A172 (cell line): ENCODE results near the gene SCYGR6. TPM values are rescaled to one million over a fixed set of nuclear protein-coding genes. Genes with fewer than 3 reads are reported as not detected.

Source experiments
- DNase-seq: peaks from one replicate; pipeline ENCODE4 v3.0.0-alpha.2; 2015; ENCODE audit warnings: low spot score
- total RNA-seq: library from RNA; depleted of rRNA; stranded (reverse); fragments of >200 nt; shearing (Covaris generic); gene quantifications from 2 replicates; pipeline ENCODE4 v1.2.3, GENCODE V29; 2014; rRNA removed

The SCYGR6 gene
- total RNA-seq, 1 experiment from 2014 or later, result not detected

DNA sequence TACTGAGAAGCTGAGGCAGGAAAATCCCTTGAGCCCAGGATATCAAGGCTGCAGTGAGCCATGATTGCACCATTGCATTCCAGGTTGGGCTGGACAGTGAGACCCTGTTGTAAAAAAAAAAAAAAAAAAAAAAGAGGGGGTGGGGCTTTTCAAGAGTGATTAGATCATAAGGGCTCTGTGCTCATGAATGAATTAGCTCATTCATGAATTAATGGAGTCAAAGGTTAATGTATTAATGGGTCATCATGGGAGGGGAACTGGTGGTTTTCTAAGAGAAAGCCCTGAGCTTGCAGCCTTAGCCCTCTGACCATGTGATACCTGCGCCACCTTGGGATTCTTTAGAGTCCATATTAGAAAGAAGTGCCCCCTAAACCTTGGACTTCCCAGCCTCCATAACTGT is 11.3 kb downstream of the SCYGR6 start:
- no peak for DNase-seq

DNA sequence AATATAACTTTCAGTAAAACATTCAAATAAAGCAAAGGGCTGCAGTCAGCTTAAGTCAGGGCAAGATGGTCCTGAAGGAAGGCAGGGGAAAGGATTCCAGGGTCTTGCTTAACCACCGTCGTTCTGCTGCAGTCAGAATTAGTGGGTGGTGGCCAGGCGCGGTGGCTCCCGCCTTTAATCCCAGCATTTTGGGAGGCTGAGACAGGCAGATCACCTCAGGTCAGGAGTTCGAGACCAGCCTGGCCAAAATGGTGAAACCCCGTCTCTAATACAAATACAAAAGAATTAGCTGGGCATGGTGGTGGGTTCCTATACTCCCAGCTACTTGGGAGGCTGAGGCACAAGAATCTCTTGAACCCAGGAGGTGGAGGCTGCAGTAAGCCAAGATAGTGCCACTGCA is 13.6 kb downstream of the SCYGR6 start:
- no peak for DNase-seq

DNA sequence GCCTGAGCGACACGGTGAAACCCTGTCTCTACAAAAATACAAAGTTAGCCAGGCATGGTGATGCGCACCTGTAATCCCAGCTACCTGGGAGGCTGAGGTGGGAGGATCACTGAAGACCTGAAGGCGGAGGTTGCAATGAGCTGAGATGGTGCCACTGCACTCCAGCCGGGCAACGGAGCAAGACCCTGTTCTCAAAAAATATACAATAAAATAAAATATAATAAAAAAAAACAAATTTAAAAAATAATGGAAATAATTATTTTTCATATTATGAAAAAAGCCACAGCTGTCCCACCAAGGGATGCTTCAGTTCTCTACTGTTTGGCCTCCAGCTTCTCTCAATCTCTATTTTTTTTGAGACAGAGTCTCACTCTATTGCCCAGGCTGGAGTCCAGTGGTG is 17.2 kb downstream of the SCYGR6 start:
- no peak for DNase-seq

DNA sequence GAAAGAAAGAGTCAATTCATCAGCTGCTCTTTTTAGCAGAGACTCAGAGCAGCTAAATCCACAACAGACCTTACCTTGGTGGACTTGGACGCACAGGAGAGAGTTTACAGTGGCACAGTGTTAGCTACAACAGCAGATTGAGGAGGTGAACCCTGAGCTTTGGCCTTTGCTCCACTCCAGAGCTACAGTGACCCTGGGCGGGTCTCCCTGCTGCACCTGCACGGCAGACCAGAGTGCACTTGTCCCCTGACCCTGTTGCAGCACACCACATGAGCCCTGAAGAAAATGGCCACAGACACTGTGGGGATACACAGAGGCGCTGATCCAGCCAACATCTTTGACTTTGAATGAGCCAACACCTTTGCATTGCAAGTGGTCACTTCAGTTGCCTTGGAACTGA is 17.7 kb downstream of the SCYGR6 start:
- no peak for DNase-seq

DNA sequence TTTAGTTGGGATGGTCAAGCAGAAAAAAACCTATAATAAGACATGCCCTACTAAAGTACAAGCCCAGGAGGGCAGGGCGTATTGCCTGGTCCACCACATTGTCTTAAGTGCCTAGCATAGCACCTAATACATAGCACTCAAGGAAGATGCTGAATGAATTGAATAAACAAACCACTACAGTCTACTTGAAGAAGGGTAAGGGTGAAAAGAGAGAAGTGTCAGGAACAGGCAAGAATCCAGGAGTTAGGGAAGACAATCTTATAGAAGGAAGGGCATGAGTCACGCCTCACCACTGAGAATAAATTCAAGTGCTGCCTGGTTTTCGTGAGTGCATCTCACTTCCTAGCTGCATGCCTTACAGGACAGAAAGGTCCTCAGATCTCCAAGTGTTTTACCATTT is 20.6 kb downstream of the SCYGR6 start:
- DNase-seq, result peak; percentile 57

DNA sequence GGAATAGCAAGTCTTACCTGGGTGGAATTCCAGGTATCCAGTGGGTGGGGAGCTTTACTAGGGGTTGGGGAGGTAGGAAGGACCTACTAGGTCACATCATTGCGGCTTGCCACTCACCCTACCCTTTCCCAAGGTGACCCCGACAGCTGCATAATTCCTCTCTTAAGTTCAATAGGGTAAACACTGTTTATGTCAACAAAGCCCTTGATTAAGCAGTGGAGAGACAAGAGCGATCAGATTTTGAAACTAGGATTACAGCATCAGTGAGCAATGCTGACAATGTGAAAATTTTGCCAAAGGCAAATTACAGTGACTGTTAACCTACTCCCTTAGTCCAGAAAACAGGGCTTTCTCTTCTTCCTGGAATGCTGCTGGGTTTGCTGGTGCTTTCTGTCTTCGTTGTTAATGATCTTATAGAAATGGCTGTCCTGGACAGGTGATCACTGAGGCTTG is 21.3 kb downstream of the SCYGR6 start:
- peak; percentile 40 for DNase-seq

DNA sequence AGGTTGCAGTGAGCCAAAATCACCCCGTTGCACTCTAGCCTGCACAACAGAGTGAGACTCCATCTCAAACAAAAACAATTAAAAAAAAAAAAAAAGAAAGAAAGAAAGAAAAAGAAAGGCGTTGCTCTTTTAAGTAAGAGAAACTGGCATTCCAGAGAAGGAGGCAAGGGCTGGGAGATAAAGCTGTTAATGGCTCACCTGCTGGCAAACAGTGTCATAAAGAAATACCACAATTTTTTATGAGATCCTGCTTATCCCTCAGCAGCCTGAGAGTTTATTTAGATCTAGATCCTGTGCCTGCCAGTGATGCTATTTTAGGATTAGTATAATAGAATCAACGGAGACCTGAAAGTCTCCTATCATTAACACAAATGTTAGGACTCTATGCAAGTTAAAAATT is 23.0 kb downstream of the SCYGR6 start:
- peak; percentile 19 for DNase-seq

DNA sequence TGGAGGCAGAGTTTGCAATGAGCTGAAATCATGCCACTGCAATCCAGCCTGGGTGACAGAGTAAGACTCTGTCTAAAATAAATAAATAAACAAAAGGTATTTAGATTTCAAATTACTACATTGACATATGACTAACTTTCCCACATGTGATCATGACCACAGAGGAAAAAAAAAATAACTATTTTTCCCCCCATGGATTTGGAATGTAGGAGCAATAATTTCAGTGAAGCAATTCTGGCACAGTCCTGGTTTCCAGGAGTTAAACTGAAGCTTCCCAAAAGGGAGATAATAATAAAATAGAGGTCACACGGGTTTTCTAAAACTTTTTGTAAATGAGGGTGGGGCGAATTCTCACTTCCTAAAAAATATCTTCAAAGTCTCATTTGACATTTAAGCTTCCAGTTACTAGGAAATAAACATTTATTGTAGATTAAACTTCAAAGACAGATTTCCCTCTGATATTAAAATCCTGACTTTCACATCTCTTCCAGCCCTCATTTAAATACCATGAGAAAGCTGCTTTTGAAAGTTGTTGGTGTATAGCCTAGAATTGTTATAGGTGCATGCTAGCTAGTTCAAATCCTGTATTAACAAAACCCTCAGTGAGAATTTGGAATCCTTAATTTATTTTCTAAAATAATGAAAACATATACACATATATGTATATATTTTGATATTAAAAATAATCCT is 27.4 kb downstream of the SCYGR6 start:
- DNase-seq, result no peak

DNA sequence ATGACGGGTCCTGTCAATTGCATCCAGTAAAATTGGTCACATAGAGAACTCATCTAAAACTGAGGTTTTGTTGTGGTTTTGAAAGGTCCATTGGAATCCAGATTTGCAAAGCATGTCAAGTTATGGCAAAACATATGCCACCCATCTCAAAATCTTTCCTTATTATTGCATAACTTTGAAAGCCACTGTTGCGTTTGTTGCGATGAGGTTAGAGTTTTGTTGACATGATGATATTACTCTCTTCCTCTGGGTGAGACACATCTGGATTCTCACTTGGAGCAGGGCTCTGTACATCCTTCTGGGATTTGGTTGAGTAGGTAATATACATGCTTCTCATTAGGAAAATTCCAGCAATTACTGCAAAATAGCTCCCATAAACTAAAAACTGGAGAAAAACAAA is 37.4 kb downstream of the SCYGR6 start:
- DNase-seq, result no peak

DNA sequence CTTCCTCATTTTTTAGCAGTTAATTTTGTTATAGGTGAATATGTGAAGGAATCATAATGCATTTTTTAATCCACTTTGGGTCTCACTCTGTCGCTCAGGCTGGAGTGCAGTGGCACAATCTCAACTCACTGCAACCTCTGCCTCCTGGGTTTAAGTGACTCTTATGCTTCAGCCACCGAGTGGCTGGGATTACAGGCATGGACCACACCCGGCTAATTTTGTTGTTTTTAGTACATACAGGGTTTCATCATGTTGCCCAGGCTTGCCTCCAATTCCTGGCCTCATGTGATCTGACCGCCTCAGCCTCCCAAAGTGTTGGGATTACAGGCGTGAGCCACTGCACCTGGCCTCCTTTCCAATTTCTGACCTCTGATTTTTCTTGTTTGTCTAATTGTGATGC is 40.3 kb downstream of the SCYGR6 start:
- DNase-seq, result no peak

DNA sequence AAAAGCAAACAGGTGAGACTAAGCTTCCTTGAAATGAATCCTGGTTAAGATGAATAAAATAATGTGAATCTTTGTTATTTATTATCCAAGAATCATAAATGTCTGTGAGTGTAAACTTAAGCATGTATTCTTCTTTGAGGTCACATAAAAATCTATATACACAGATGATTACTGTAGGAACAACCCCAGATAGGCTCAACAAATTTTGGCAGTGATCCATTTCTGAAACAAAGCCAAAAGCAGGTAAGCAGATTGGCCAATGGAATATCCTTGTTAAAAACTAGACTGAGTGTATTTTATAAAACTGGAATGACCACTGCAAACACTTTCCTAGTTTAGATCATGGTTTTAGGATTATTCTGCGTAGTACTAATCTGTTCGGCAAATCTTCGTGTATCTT is 46.6 kb downstream of the SCYGR6 start:
- DNase-seq, result no peak

DNA sequence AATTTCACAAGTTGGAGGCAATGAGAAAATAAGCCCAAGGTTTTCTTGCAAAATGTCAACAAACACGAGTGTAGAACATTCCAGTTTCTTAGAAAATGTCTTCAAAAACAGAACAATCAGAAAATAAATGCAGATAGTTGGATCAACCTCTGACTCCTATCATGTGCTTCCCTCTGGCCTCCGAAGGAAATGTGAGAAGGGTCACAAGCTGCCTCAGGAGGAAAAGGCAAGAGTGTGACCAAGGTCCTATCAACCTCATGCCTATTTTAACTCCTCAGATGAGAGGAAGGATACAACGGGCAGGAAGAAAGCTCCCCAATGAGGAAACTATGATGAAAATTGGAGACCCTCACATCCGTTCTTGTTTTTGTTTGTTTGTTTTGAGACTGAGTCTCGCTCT is 50.1 kb downstream of the SCYGR6 start:
- no peak for DNase-seq

Other genes with a start within 250 kb of the SCYGR6 start
- gene SCYGR2, start 125.9 kb downstream of the SCYGR6 start, total RNA-seq, result not detected in 2 replicates
- gene SCYGR3, start 109.9 kb downstream of the SCYGR6 start, total RNA-seq, result not detected in 2 replicates
- not detected in 2 replicates for gene SCYGR4, start 107.3 kb downstream of the SCYGR6 start, total RNA-seq
- not detected in 2 replicates for gene SCYGR5, start 58.0 kb downstream of the SCYGR6 start, total RNA-seq
- gene SLC19A3, start 6.7 kb downstream of the SCYGR6 start, total RNA-seq, result 0.07 and 0.10 TPM in 2 replicates
- not detected in 2 replicates for gene SCYGR7, start 3.6 kb upstream of the SCYGR6 start, total RNA-seq
- gene SCYGR8, start 21.1 kb upstream of the SCYGR6 start, total RNA-seq, result not detected in 2 replicates
- not detected in 2 replicates for gene CCL20, start 89.1 kb upstream of the SCYGR6 start, total RNA-seq
- 1.7 and 2.0 TPM in 2 replicates for gene DAW1, start 146.9 kb upstream of the SCYGR6 start, total RNA-seq